ENCODE data around the gene KIAA2012.
A peak's percentile ranks its signal among the peaks of the same experiment; 100 is the strongest.
"Not testable (repeated sequence)": the region's sequence is repeated elsewhere in the genome, so short reads cannot be mapped to it uniquely, and the experiment has no call there.

Gene KIAA2012

DNA sequence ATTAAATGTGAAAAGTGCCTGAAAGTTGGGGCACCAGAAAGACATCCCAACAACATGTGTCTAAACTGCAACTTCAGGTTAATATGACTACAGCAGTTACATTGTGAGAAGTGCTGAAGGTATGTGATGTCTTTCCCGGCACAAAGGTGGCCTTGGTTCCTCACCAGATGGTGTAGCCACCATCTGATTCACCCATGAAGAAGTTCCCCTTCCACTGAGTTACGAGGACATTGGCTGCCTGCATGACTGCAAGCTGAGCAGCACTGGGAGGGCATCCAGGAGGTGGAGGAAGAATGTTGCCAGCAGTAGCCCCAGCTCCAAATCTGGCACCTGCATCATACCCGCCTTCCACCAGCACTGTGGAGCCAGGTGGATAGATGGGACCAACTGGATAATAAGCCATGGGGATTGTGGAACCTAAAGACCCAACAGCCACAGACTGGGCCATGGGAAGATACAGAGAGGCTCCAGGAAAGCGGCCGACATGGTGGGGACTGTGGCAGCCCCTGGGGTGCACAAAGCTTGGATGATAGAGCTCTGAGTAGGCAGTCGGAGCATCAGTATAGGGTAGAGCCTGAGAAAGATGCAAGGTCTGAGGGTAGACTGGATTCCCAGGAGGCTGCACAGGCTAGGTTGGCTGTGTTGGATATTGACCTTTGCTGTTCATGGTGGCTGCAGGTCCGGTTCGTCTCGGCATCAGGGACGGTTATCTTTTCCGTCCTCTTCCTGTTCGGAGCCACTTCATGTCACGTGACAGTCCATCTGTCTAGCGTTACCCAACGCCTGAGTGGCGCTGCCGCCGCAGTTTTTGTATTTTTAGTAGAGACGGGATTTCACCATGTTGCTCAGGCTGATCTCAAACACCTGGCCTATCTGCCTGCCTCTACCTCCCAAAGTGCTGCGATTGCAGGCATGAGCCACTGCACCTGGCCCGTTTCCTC lies 128.4 kb downstream of the KIAA2012 start:
- no peak for DNase-seq

- DNase-seq: no peak
Observed at GRCh38 chr2:202203348-202203747, 130.3 kb downstream of the KIAA2012 start.

DNA sequence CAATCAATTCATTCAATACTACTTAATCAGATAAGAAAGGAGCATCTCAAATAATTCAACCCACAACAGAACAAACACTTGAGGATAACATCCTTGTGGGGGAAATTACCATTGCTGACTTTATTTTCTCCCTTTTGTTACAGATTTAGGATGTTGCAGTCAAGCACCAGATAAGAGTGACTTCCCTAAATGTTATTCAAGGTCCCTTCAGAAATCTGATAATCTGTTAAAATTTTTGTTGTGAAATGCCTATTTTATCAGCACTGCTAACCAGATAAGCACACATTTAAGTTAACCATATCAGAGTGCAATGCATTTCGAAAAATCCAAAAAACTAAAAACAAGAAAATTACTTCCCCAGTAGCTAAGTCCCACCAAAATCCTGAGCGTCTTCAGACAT lies 131.8 kb downstream of the KIAA2012 start:
- no peak for DNase-seq

GRCh38 chr2:202208526-202208925 lies 135.5 kb downstream of the KIAA2012 start:
- DNase-seq: no peak

DNA sequence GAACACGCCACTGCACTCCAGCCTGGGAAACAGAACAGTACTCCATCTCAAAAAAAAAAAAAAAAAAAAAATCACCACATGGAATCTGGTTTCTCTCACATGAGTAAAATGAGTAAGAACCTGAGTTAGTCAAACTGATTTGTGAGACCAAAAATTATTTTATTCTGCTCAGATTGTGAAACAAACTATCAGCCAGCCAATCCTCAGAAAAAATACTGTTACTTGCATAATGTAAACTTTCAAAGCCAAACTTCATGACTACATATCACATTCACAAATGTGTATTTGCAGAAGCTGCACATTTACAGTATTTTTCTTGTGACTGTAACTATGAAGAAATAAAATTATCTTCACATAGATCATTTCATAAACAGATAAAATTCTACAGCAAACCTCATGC lies 142.1 kb downstream of the KIAA2012 start:
- peak; percentile 13 for DNase-seq

- DNase-seq: peak; percentile 66
Observed at GRCh38 chr2:202221873-202222272, 148.8 kb downstream of the KIAA2012 start.

- DNase-seq: peak; percentile 49
Observed at GRCh38 chr2:202237787-202238233, 164.8 kb downstream of the KIAA2012 start.

DNA sequence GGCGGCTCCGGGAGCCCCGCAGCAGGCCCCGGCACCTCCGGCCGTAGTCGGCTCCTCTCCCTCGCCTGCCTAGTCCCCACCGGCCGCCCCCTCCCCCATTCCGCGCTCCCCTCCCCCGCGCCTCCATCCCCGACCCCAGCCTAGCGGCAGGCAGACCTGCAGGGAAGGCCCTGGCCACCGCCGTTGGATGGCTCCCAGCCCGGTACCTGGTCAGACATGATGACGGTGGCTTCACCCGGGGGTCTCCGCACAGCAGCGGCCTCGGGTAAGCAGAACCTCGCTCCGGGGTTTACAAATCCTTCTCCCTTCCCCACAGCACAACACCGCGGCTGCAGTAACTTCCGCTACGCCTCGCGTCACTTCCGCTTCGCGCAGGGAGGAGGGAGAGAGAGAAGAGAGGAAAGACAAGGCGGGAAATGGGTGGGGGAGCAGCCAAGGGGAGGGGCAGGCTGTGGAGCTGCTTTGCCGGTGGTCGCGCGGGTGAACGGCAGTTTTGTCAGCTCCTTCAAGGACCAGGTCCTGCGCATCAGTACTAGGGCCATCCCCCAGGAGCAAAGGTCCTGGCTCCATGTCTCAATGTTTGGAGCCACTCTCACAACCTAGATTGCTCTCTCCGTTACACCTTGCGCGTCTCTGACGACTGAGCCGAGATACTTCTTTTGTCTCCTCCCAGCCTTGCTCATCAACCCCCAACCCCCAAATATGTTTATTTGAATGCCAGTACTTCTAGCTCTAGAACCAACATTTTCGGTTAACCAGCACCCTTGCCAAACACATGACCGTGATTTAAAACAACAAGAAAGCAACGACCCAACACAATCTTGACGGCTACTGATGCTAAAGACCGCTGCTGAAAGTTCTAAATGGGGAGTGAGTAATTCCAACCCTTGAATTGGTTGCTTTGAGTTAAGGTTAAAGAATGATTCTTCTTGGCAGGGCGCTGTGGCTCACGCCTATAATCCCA lies 165.5 kb downstream of the KIAA2012 start, which contains the start of gene SUMO1:
Gene SUMO1, minus strand, starts transcription at position 364 of the 964 bp plus-strand sequence. Its CDS starts 146 bp downstream, at position 218.
- peak; percentile 91 for DNase-seq

DNA sequence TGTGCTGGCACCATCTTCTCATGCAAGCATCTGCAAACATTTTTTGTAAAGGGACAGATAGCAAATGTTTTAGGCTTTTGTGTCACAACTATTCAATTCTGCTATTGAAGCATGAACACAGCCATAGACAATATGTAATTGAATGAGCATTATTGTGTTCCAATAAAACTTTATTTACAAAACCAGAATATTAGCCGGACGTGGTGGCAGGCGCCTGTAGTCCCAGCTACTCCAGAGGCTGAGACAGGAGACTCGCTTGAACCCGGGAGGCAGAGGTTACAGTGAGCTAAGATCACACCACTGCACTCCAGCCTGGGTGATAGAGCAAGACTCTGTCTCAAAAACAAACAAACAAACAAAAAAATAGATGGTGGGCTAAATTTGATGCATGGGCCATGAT lies 174.7 kb downstream of the KIAA2012 start:
- not testable (repeated sequence) for DNase-seq

DNA sequence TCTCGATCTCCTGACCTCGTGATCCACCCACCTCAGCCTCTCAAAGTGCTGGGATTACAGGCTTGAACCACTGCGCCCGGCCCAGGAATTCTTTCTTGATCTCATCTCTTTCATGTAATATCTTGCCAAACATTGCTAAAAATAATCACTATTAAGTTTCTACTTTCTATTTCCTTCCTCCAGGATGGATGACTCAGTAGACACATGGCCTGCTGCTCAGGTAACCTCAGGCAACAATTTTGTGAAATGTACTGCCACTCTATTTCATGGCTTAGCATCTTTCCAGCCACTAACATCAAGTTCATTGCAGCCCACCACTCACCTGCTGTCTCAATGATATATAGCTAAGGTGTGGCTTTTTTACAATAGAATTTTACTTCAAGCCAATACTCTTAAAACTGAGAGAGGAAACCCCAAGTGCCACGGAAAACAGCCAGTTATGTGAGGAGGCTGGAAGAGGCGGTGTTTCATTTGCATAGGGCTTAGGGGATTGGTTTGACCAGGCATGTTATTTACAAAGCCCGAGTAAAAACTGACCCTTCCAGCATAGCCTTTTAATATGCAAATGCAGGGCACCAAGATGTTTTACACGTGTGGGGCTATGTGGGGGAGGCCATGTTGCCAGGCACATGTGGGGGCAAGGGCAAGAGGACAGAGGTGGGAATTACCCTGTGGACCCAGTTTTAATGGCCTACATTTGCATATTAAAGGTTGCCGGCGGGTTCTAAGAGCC lies 176.6 kb downstream of the KIAA2012 start:
- no peak for DNase-seq

GRCh38 chr2:202251494-202251893 lies 178.4 kb downstream of the KIAA2012 start:
- DNase-seq: no peak

Data from fibroblast of skin of abdomen (primary cell).